ENCODE data around the gene SCIN. TPM values are rescaled to one million over a fixed set of nuclear protein-coding genes. Genes with fewer than 3 reads are reported as not detected.

The SCIN gene
- polyA plus RNA-seq, 3 donors: 0.39 to 2.4 (median 2.3) TPM

GRCh38 chr7:12595148-12595547 is 24.6 kb downstream of the SCIN start:
- 77 to 93% (median 93%) methylated on average over 7 of the region's 7 CpGs for WGBS, 3 donors
- no peak overlapping the region for H3K27ac ChIP-seq (ENCODE audit: low read depth, low read length)

DNA sequence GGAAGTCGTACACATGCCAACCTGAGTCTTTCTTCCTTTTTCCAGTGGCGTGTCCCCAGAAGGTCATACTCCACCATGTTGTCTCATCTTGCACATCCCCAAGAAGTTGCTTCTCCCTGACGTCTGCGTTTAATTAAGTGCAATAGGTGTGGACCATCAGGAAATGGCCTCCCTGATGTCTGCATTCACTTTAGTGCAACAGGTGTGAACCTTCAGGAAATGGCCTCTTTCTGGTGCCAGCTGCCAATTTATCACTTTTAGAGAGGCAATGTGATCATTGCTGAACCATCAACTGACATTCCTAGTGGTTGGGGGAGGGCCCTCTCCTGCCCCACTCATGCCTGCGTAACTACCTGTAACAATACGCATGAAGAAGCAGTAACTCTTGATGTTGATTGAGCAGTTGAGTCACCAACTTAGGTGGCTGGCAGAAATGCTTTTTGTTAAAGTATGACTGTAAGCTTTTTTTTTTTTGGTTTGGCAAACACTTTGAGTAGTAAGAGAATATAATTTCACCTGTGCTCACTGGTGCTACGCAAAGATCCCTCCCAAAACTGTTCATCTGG is 25.8 kb downstream of the SCIN start:
- WGBS, 3 donors: 67 to 76% (median 74%) methylated on average over 7 of the region's 7 CpGs
- H3K27ac ChIP-seq (ENCODE audit: low read depth, low read length): no peak overlapping the region

GRCh38 chr7:12601302-12601869 is 30.9 kb downstream of the SCIN start:
- 58 to 65% (median 62%) methylated on average over 1 of the region's 1 CpG for whole genome bisulfite sequencing, 3 donors
- H3K27ac ChIP-seq (ENCODE audit: low read depth, low read length): no peak overlapping the region

DNA sequence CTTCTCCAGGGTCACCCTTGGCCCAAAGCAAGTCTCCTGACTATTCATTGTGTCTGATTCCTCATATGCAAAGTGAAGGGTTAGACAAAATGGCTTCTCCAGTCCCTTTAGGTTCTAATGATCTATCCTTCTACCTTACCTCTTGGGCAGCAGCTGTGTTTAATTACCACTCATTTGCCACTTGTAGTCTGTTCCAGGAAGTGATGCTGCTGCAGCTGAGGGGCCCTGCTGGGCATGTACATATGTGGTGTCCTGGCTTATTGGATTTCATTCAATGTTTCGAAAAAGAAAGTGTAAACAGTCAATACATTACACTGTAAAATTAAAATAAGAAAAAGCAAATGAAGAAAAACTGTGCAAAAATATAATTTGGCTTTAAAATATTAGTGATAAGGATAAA is 36.6 kb downstream of the SCIN start:
- 91 to 97% (median 95%) methylated on average over 1 of the region's 1 CpG for WGBS, 3 donors
- no peak overlapping the region for H3K27ac ChIP-seq (ENCODE audit: low read depth, low read length)

GRCh38 chr7:12609561-12609960 is 39.0 kb downstream of the SCIN start:
- 55 to 64% (median 61%) methylated on average over 1 of the region's 1 CpG for WGBS, 3 donors
- H3K27ac ChIP-seq (ENCODE audit: low read depth, low read length): no peak overlapping the region

- no peak overlapping the region for H3K27ac ChIP-seq (ENCODE audit: low read depth, low read length)
- 81 to 85% (median 82%) methylated on average over 2 of the region's 2 CpGs for WGBS, 3 donors
Measured at GRCh38 chr7:12610899-12611298, 40.4 kb downstream of the SCIN start.

DNA sequence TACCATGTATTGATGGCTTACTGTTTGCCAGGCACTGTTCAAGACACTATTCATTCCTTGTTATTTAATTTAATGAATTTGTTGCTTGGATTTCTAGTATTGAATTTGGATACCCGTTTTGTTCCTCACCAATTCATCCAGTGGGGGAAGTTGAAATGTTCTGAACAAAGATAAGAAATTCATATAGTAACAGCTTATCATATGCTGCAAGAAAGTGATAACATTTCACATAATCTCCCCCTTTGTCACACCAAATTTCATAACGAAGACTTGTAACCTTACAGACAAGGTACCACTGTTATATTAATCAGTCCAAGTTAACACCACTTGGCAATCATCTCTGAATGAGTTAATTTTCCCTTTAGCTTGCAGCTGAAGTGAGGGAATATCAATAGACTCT is 42.1 kb downstream of the SCIN start:
- WGBS, 3 donors: 34 to 70% (median 67%) methylated on average over 2 of the region's 2 CpGs
- H3K27ac ChIP-seq (ENCODE audit: low read depth, low read length): no peak overlapping the region

GRCh38 chr7:12619461-12620069 is 49.0 kb downstream of the SCIN start:
- WGBS, 3 donors: 28 to 78% (median 77%) methylated on average over 3 of the region's 3 CpGs
- no peak overlapping the region for H3K27ac ChIP-seq (ENCODE audit: low read depth, low read length)

DNA sequence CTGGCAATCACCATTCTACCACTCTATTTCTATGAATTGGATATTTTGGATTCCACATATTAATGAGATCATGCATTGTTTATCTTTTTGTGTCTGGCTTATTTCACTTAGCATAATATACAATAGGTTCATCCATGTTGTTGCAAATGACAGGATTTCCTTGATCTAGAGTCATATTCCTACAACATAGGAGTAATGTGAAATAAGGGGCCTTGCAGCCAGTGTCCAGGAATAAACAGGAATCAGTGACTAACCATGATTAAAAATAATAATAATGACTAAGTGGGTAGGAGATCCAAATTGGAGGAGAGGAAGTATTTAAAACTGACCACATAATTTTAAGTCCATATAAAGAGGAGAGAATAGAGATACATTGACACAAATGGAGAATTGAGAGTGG is 49.9 kb downstream of the SCIN start:
- no peak overlapping the region for H3K27ac ChIP-seq (ENCODE audit: low read depth, low read length)

GRCh38 chr7:12623223-12623622 is 52.7 kb downstream of the SCIN start:
- no peak overlapping the region for H3K27ac ChIP-seq (ENCODE audit: low read depth, low read length)

DNA sequence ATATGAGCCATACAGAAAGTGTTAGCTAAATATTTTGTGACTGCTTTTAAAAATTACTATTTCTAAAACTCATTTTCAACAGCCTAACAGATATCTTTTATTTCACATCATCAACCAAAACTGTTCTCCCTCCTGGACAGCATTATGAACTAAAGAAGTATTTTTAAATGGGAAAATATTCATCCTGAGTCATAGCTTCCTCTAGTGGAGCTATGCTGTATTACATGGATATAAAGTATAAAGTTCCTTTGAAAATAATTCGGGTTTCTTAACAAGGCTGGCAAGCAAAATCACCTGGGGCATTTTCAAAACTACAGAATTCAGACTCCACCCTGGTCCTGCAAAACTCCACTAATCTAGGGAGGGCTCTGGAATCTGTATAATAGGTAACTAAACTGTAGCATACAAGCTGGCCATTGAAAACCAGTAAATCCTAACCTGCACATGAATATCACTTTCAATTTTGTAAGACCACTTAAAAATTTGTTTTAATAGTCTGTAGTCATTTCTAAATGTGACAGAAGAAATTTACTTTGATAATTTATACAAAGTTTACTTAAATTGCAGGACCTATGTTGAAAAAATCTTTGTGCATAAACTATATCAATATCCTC is 53.5 kb downstream of the SCIN start:
- 17 to 27% (median 23%) methylated on average over 1 of the region's 1 CpG for WGBS, 3 donors
- no peak overlapping the region for H3K27ac ChIP-seq (ENCODE audit: low read depth, low read length)

DNA sequence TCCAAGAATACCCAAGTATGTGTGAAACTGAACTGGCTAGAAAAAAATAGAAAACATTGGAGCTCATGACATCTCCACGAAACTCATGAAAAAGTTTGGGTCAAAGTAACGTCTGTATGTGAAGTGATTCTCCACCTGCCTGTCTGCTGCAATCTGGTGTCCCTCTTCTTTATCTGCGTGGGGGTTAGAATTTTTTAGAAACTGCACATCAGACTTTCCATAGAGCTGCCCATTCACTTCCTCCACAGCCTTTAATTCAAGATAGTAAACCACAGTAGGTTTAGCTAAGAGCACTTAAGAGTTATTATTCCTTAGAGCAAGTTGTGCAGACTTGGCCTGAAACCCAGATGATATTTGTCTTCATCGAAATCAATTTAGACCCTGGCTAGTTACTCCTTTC is 55.3 kb downstream of the SCIN start:
- 24 to 54% (median 33%) methylated on average over 4 of the region's 4 CpGs for WGBS, 3 donors
- H3K27ac ChIP-seq (ENCODE audit: low read depth, low read length): no peak overlapping the region

DNA sequence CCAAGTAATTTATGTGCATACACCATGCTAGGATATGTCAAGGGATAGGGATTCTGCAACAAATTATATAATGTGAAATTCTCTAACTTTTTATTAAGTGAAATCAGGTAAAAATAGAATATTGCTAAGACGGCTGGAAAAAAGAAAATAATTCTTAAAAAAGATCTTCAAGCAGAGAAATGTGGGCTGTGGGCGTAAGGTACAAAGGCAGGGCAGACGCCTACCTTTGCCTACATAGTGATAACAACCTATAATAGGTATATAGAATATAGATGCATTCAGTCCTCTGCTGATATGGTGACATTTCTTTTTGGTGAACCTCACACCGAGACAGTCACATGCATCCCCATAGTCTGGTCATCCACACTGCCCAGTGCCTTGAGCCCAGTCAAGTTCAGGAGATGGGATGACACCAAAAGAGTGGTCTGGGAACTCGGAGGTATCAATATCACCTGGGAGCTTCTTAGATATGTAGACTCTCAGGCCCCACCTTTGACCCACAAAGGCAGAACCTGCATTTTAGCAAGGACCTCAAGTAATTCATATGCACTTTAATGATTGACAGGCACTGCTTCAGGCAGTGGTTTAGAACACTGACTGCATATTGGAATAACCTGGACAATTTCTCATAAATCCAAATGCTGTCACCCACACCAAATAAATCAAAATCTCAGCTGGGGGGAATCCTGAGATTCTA is 59.4 kb downstream of the SCIN start:
- 86 to 95% (median 90%) methylated on average over 5 of the region's 5 CpGs for WGBS, 3 donors
- no peak overlapping the region for H3K27ac ChIP-seq (ENCODE audit: low read depth, low read length)

GRCh38 chr7:12630513-12630819 is 59.9 kb downstream of the SCIN start:
- WGBS, 3 donors: 33 to 74% (median 67%) methylated on average over 6 of the region's 6 CpGs
- H3K27ac ChIP-seq (ENCODE audit: low read depth, low read length): no peak overlapping the region

DNA sequence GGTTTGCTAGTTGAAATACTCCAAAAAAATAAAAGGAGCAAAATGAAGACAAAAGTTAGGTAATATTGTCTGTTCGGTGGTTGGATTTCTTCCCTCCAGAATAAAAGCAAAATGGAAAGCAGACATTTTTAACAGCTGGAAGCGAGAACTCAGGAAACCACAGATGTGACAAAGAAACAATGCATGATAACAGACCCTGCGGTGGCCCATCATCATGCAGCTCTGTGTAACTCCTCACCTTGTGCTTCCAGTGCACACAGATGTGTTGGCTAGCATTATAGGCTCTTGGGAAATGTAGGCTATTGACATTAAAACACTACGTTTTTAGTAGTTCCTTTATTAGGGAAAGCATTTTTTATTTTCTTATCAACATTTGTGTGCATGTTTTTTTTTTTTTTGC is 63.1 kb downstream of the SCIN start:
- 44 to 76% (median 50%) methylated on average over 4 of the region's 4 CpGs for WGBS, 3 donors
- no peak overlapping the region for H3K27ac ChIP-seq (ENCODE audit: low read depth, low read length)

- 42 to 73% (median 42%) methylated on average over 6 of the region's 6 CpGs for WGBS, 3 donors
Measured at GRCh38 chr7:12635830-12636229, 65.3 kb downstream of the SCIN start.

GRCh38 chr7:12637328-12637727 is 66.8 kb downstream of the SCIN start:
- H3K27ac ChIP-seq (ENCODE audit: low read depth, low read length): no peak overlapping the region

More at GRCh38 chr7:12635830-12636229, 65.3 kb downstream of the SCIN start:
- no peak overlapping the region for H3K27ac ChIP-seq (ENCODE audit: low read depth, low read length)

- WGBS, 3 donors: 32 to 46% (median 38%) methylated on average over 4 of the region's 4 CpGs
- H3K27ac ChIP-seq (ENCODE audit: low read depth, low read length): no peak overlapping the region
Measured at GRCh38 chr7:12637819-12638592, 67.5 kb downstream of the SCIN start.

Measured in adipose tissue (tissue), 3 donors.